Globus pallidus (tissue), 1 donor: ENCODE data around the gene CALML6.
A peak's percentile ranks its signal among the peaks of the same experiment; 100 is the strongest.

Source experiments
- DNase-seq: peaks from one replicate; pipeline ENCODE4 v3.0.0-alpha.2; 2015; ENCODE audit warnings: low spot score

CALML6 gene

DNA sequence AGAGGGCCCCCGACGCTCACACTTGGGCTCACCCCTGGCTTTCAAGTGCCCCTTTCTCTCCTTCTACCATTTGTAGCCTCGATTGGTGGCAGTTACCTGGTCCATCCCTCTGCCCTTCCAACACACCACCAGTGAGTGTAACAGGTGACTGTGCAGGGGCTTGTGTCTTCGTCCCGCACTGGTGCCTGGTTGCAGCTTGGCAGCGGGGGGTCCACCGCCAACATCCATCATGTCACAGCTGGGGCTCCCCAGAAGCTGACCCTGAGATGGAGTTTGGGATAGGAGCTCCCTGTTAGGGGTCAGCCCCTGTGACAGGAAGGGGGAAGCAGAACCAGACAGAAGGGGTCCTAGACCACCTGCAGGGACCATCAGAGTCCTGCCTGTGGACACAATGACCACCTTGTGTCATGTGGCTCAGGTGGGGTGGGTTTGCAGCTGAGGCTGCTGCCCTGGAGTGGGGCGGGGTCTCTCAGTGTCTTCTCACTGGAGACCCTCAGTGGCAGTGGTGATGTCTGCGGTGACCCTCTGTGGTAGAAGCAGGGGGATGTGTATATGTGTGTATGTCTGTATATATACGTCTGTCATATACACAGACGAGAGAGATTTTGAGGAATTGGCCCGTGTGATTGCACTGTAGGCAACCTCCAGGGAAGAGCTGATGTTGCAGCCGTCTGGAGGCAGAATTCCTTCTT, 3.6 kb upstream of the CALML6 start:
- no peak for DNase-seq

DNA sequence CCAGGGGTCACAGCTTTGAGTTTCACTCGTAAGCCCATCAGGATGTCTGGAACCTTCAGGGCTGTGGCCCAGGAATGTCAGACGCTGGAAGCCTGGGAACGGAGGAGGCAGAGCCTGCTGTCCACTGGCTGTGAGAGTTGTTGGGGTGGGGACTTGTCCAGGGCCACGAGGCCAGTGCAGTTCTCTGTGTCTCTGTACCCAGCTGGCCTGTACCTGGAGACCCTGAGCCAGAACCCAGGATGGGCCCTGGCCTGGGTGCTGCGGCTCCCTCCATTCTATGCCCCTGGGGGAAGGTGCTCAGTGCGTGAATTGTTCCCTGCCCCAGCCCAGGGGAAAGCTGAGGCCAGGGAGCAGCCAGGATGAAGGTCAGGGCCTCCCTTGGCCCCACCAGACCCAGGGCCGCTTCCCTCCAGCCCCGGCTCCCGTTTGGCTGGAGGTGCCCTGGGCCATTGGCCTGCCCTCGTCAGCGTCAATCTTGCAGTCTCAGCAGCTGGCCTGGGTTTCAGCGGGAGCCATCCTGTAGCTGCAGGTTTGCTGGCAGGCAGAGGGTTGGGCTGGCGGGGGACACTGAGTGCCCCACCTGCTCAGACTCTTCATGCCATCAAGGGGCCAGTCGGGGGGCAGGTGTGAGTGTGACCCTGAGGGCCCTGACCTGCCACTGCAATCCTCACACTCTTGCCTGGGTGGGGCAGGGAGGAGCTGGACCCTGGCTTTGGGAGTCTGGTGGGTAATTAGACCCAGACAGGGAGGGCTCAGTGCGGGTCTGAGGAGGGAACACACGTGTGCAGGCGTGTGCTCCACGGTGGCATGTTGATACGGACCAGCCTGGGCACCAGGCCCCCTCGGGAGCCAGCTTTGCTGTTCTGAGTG, 724 bp upstream of the CALML6 start:
- no peak for DNase-seq

DNA sequence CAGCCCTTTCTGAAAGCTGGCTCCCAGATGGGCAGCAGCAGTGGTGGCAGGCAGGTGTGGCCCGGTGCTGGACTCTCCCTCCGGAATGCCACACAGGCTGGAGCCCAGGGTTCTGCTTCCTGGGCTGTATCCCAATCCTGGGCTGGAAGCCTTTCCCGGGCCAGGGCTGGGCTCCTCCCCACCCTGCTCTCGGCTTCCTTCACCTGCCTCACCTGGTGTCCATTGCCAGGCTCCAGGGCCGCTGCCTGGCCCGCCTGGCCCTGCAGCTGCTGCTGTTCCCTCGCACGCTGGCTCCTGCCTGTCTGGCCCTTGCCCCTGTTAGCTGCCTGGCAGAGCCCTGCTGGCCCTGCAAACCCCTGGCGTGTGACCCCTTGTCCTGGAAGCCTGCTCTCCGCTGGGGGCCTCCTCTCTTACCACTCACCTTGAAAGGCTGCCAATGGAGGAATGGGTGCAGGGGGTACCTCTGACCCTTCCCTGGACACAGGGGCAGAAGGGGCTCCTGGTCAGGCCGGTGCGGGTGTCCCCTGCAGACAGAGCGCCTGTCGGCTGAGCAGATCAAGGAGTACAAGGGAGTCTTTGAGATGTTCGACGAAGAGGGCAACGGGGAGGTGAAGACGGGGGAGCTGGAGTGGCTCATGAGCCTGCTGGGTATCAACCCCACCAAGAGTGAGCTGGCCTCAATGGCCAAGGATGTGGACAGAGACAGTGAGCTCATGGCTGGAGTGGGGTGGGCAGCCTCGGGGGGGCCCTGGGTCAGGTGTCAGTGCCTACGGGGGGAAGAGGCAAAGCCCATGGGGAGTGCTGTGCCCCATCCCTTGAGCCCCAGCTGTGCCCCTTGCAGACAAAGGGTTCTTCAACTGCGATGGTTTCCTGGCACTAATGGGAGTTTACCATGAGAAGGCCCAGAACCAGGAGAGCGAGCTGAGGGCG, 1.1 kb downstream of the CALML6 start:
- DNase-seq, result no peak

GRCh38 chr1:1916851-1917251, 1.8 kb downstream of the CALML6 start:
- DNase-seq, result no peak

DNA sequence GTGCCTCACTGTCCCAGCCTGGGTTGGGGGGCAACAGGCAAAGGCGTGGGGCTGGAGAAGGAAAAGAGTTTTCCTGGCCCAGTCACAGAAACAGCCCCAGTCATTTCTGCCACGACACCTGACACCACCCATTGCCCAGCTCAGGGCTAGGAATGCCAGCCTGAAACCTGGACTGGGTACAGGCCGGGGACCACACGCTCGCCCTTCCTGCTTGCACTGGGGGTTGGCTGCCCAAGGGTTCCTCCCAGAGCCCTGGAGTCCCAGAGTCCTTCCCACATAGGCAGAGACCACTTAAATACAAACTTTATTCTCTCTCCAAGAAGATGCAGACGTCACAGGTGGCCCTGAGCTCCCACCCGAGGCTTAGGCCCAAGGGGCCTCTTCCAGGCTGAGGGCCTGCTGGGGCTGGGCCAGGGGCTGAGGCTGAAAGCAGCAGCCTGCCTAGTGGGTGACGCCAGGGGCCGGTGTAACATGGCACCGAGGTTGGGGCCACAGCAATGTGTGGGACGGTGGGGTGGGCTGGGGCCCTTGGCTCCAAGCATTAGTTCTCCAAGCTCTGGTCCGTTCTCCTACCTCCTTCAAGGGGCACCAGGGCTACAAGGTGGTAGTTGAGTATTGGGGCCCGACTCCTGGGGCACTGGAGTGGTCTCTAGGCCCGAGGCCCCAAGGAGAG, 2.4 kb downstream of the CALML6 start:
- no peak for DNase-seq

- no peak for DNase-seq
These were observed 3.2 kb downstream of the CALML6 start for GRCh38 chr1:1917995-1918900.

- DNase-seq, result no peak
These were observed 3.8 kb downstream of the CALML6 start, which contains the start of gene TMEM52 for GRCh38 chr1:1918901-1919303. TSS of gene TMEM52 (minus strand) at chr1:1919279. CDS start at chr1:1919265, 14 bp downstream.

DNA sequence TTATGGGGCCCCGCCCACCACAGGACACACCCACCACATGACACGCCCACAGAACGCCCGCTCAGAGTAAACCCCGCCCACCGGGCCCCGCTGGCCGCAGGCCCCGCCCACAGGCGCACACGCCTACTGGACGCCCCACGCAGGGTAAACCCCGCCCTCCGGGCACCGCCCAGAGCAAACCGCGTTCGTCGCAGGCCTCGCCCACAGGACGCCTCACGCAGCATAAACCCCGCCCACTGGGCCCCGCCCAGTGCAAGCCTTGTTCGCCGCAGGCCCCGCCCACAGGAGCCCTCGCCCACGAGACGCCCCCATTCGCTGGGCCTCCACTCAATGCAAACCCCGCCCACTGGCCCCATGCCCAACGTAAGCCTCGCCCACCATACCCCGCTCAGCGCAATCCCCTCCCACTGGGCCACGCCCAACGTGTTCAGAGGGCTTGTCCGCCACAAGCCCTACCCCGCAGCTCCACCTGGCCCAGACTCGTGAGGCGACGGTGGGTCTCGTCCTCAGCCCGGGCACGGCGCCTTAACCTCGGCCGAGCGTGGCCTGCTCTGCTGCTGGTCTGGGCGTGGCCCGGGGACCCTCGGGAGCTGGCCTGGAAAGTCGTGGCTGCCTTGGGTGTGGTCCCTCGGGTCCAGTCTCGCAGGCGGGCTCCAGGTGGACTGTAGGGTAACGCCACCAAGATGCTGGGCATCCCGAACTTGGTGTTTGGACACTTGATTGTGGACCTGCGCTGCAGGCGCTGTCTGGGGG, 4.4 kb downstream of the CALML6 start:
- peak; percentile 85 for DNase-seq

- no peak for DNase-seq
These were observed 5.1 kb downstream of the CALML6 start for GRCh38 chr1:1920057-1920607.

GRCh38 chr1:1920608-1921458, 5.8 kb downstream of the CALML6 start:
- no peak for DNase-seq

DNA sequence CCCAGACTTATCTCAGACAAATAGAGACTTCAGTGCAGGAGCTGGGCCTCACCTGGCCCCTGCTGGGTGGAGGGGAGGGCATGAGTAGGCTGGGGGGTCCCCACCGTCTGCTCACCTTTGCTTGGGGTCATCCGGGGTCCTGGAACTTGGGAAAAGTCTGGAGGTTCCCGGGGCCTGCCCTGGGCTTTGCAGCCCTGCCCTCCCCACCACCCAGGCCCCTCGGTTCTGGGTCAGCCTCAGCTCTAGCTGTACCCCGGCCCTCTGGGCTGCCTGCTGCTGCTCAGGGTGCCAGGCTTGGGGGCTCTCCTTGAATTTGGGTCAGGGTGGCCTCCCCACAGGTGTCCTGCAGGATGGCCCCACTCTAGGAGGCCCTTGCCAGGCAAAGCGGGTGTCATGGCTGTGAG, 6.4 kb downstream of the CALML6 start:
- no peak for DNase-seq

- DNase-seq, result no peak
These were observed 7.0 kb downstream of the CALML6 start for GRCh38 chr1:1921901-1922701.

GRCh38 chr1:1922702-1922955, 7.6 kb downstream of the CALML6 start:
- DNase-seq, result no peak

GRCh38 chr1:1922956-1923833, 8.1 kb downstream of the CALML6 start:
- DNase-seq, result no peak

DNA sequence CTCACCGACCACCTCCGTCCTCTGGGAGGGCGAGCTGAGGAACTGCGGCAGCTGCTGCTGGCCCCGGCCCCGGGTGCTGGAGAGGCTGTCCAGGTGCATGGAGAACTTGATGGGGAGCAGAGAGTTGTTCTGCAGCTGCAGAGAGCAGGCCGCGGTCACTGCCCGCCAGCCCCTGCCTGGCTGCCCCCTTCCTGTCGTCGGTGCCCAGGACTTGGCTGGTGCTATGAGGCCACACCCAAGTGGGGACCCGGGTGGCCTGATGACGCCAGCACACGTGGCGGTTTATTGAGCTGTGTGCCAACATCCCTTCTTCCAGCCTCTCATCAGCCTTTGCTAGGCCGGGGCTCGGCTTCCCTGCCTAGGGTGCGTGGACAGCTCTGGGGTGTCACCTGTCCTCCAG, 9.3 kb downstream of the CALML6 start:
- DNase-seq, result no peak

- no peak for DNase-seq
These were observed 9.8 kb downstream of the CALML6 start for GRCh38 chr1:1924849-1925248.
